Prostate gland (tissue), 2 donors: ENCODE data around the gene UNK. TPM values are rescaled to one million over a fixed set of nuclear protein-coding genes. Genes with fewer than 3 reads are reported as not detected.
A peak's percentile ranks its signal among the peaks of the same experiment; 100 is the strongest.
"Not testable (repeated sequence)": the region's sequence is repeated elsewhere in the genome, so short reads cannot be mapped to it uniquely, and the experiment has no call there.

ENCODE experiments used
- DNase-seq: peaks from one replicate; pipeline ENCODE4 v3.0.0-alpha.2; 2019; ENCODE audit warnings: low spot score
- H3K27ac ChIP-seq, 2 donors: fragments of 200-600 bp; sonication (generic); 2 replicates each; pipeline ENCODE4 v1.5.1; 2017 to 2019
- H3K27me3 ChIP-seq: fragments of 200-600 bp; sonication (generic); replicated peaks from 2 replicates; pipeline ENCODE4 v1.5.1; 2019; ENCODE audit not compliant: insufficient read depth
- H3K36me3 ChIP-seq, 2 donors: fragments of 200-600 bp; sonication (generic); 1 replicate in 1 of 2; 2 replicates in 1 of 2; pipeline versions ENCODE4 v1.5.1 to v1.8.1; 2017 to 2019
- H3K4me1 ChIP-seq: fragments of 200-600 bp; sonication (generic); replicated peaks from 2 replicates; pipeline ENCODE4 v1.5.1; 2019
- H3K4me3 ChIP-seq, 2 donors: fragments of 200-600 bp; sonication (generic); 2 replicates each; pipeline ENCODE4 v1.5.1; 2017 to 2019
- H3K9me3 ChIP-seq: fragments of 200-600 bp; sonication (generic); 2 replicates; pipeline ENCODE4 v1.5.1; 2017
- CTCF ChIP-seq, 4 experiments: fragments of 200-600 bp in 2 of 4; fragments of 450-650 bp in 2 of 4; sonication (generic) in 2 of 4; IDR thresholded peaks; 1 replicate in 3 of 4; 2 replicates in 1 of 4; pipeline ENCODE4 v1.5.1; 2016 to 2019; ENCODE audit warnings: antibody characterized with exemption in 4 of 4, mild to moderate bottlenecking in 2 of 4, moderate library complexity in 2 of 4
- POLR2A ChIP-seq: fragments of 450-650 bp; IDR thresholded peaks from one replicate; pipeline ENCODE4 v1.6.1; 2016; ENCODE audit warnings: antibody characterized with exemption, mild to moderate bottlenecking
- POLR2AphosphoS5 ChIP-seq: sonication (generic); formaldehyde crosslinking; IDR thresholded peaks from one replicate; pipeline ENCODE4 v1.6.1; 2017; ENCODE audit warnings: antibody characterized with exemption
- WGBS: methylation state at CpG from one replicate; pipeline ENCODE4 v1.1.5; 2018; 5-methylcytosine and 5-hydroxymethylcytosine counted together
- intact Hi-C: fragments of 100-400 bp; cut with DNase I; formaldehyde crosslinking; loops from one replicate; pipeline ENCODE4 v1.14.2; 2022
- total RNA-seq, 2 donors: library from RNA; depleted of rRNA; stranded (reverse); fragments of >200 nt; gene quantifications; one replicate each; pipeline ENCODE4 v1.1.0, GENCODE V29; 2016

Gene UNK
- total RNA-seq, 2 donors from 2014 or later = 68.9 to 72.5 TPM

- H3K4me1 ChIP-seq = no peaks in the 10 kb centered on the region
These were observed 7.2 kb upstream of the UNK start for GRCh38 chr17:75777296-75777922.

GRCh38 chr17:75778066-75778860, 6.3 kb upstream of the UNK start:
- DNase-seq, H3K4me1 ChIP-seq, H3K9me3 ChIP-seq, H3K27me3 ChIP-seq, intact Hi-C loops: not testable (repeated sequence)
- H3K27ac ChIP-seq = peak overlapping the region; percentile 96 to 98
- peaks cover 2 to 12% of the 10 kb centered on the region in 2 donors for H3K36me3 ChIP-seq
- H3K4me3 ChIP-seq = peak overlapping the region; percentile 88 to 91
- WGBS = 2% methylated on average over 15 of the region's 19 CpGs

More at GRCh38 chr17:75777296-75777922, 7.2 kb upstream of the UNK start:
- Histone ChIP-seq H3K27me3 (no peaks in the 10 kb centered on the region), H3K27ac (peak overlapping the region; percentile 96 to 98), H3K4me3 (peak overlapping the region; percentile 88 to 91), H3K36me3 (peaks cover 2 to 12% of the 10 kb centered on the region in 2 donors), H3K9me3 (no peaks in the 10 kb centered on the region)
- no peak for DNase-seq
- TF ChIP-seq CTCF (IDR thresholded peaks at IDR 0.05) (no peak), POLR2A (no peak), POLR2AphosphoS5 (no peak)
- 1% methylated on average over 2 of the region's 2 CpGs for WGBS
- intact Hi-C loops = no loop called here

- Histone ChIP-seq H3K27ac (peak overlapping the region; percentile 96 to 98), H3K9me3 (no peaks in the 10 kb centered on the region), H3K27me3 (no peaks in the 10 kb centered on the region), H3K4me3 (peak overlapping the region; percentile 88 to 91), H3K4me1 (peaks cover 1% of the 10 kb centered on the region), H3K36me3 (peaks cover 2 to 12% of the 10 kb centered on the region in 2 donors)
- no peak for DNase-seq
- under 1% methylated on average over 24 of the region's 38 CpGs for WGBS
- intact Hi-C loops = no loop called here
- TF ChIP-seq CTCF (IDR thresholded peaks at IDR 0.05) (peak in 3 of 4 experiments; percentile 47 to 68 (median 64)), POLR2A (no peak)
These were observed 5.8 kb upstream of the UNK start for GRCh38 chr17:75778861-75779249.

GRCh38 chr17:75779250-75779986, 5.2 kb upstream of the UNK start:
- peak; percentile 99 for DNase-seq
- no peaks in the 10 kb centered on the region for H3K27me3 ChIP-seq
- peaks cover 2 to 12% of the 10 kb centered on the region in 2 donors for H3K36me3 ChIP-seq
- under 1% methylated on average over 79 of the region's 84 CpGs for WGBS
- H3K27ac ChIP-seq = peak overlapping the region; percentile 96 to 98
- peaks cover 6% of the 10 kb centered on the region for H3K4me1 ChIP-seq
- intact Hi-C loops = no loop called here
- no peaks in the 10 kb centered on the region for H3K9me3 ChIP-seq
- peak overlapping the region; percentile 88 to 91 for H3K4me3 ChIP-seq
- TF ChIP-seq POLR2A (peak; percentile 100), CTCF (IDR thresholded peaks at IDR 0.05) (peak in 1 of 4 experiments; percentile 6), POLR2AphosphoS5 (peak; percentile 100)
